Measurements from ENCODE around the gene PPP1R3C. TPM values are rescaled to one million over a fixed set of nuclear protein-coding genes. Genes with fewer than 3 reads are reported as not detected.

PPP1R3C gene
- total and polyA plus RNA-seq, 12 donors = 7.8 to 52.9 (median 14.6) TPM

- Histone ChIP-seq H3K9me3 (replicated peaks in 1 of 3) (no peaks in the 10 kb centered on the region), H3K27ac (no peak overlapping the region), H3K4me3 (no peak overlapping the region), H3K27me3 (no peaks in the 10 kb centered on the region), H3K4me1 (replicated peaks in 1 of 2) (peaks cover 0 to 11% of the 10 kb centered on the region in 2 donors), H3K36me3 (replicated peaks in 1 of 2) (no peaks in the 10 kb centered on the region)
- TF ChIP-seq, protein P1, sequence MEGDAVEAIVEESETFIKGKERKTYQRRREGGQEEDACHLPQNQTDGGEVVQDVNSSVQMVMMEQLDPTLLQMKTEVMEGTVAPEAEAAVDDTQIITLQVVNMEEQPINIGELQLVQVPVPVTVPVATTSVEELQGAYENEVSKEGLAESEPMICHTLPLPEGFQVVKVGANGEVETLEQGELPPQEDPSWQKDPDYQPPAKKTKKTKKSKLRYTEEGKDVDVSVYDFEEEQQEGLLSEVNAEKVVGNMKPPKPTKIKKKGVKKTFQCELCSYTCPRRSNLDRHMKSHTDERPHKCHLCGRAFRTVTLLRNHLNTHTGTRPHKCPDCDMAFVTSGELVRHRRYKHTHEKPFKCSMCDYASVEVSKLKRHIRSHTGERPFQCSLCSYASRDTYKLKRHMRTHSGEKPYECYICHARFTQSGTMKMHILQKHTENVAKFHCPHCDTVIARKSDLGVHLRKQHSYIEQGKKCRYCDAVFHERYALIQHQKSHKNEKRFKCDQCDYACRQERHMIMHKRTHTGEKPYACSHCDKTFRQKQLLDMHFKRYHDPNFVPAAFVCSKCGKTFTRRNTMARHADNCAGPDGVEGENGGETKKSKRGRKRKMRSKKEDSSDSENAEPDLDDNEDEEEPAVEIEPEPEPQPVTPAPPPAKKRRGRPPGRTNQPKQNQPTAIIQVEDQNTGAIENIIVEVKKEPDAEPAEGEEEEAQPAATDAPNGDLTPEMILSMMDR (IDR thresholded peaks at IDR 0.05) = no peak
- no peak for DNase-seq
- 89 to 98% (median 95%) methylated on average over 3 of the region's 3 CpGs for WGBS, 4 donors
- intact Hi-C loops (cut with DNase I) = no loop called here
These were observed 46.4 kb upstream of the PPP1R3C start for GRCh38 chr10:91679296-91679695.

DNA sequence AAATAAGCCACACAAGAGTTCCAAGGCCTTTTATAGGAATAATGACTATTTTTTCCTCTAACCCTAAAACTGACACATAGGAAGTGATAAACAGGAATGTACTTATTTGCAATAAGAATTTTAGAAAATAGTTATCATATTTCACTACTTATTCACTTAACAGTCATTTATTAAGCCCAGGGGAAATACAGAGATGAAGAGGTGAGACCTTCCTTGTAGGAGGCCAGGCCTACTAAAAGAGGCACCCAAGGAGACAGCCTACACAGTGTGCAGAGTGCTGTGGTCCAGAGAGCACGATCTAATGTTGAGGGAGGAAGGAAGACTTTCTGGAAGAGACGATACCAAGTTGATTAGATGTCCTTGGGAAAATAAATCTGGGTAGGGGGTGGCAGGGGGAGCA is 45.0 kb upstream of the PPP1R3C start:
- no peaks in the 10 kb centered on the region for H3K9me3 ChIP-seq (replicated peaks in 1 of 3)
- H3K36me3 ChIP-seq (replicated peaks in 1 of 2) = no peaks in the 10 kb centered on the region
- H3K4me3 ChIP-seq = no peak overlapping the region
- H3K27me3 ChIP-seq = no peaks in the 10 kb centered on the region
- no peak overlapping the region for H3K27ac ChIP-seq
- peaks cover 0 to 11% of the 10 kb centered on the region in 2 donors for H3K4me1 ChIP-seq (replicated peaks in 1 of 2)
- TF ChIP-seq, protein P1 (IDR thresholded peaks at IDR 0.05) = no peak
- TF ChIP-seq POLR2A (IDR thresholded peaks at IDR 0.05) = no peak
- 82 to 90% (median 87%) methylated on average over 2 of the region's 2 CpGs for WGBS, 4 donors
- DNase-seq = no peak
- intact Hi-C loops (cut with DNase I) = no loop called here

DNA sequence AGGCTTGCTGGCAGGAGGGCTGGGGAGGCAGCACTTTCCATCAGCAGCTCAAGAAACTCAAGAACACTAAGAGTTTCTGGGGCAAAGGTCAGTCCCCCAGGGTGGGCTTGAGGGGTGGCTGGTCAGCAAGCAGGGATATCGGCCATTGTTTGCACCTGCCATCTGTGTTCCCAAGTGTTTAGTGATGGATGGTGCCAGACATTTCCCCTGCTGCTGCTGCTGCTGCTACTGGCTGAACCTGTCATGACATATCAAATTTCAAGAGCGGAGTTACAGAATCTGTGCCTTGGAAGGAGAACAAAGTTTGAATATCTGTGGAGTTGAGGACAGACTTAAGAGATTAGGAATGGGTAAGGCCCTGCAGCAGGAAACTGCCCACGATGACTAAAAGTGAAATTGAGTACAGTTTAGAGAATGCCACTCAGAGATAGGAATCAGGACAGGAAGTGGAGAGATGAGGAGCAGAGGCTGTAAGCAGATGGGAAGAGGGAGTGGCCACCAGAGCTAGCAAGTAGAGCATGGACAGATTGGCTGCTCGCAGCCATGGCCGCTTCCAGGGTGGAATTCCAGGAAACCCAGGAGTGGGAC is 39.2 kb upstream of the PPP1R3C start:
- H3K4me3 ChIP-seq = no peak overlapping the region
- peak in 2 of 7 donors; percentile 14 to 20 for DNase-seq
- 28 to 51% (median 42%) methylated on average over 5 of the region's 5 CpGs for WGBS, 4 donors
- no peak overlapping the region for H3K27ac ChIP-seq
- H3K36me3 ChIP-seq (replicated peaks in 1 of 2) = no peaks in the 10 kb centered on the region
- no peak for TF ChIP-seq POLR2A (IDR thresholded peaks at IDR 0.05)
- TF ChIP-seq, protein P1 (IDR thresholded peaks at IDR 0.05) = no peak
- H3K4me1 ChIP-seq (replicated peaks in 1 of 2) = no peaks in the 10 kb centered on the region
- H3K9me3 ChIP-seq (replicated peaks in 1 of 3) = no peaks in the 10 kb centered on the region
- intact Hi-C loops (cut with DNase I) = no loop called here
- H3K27me3 ChIP-seq = no peaks in the 10 kb centered on the region

GRCh38 chr10:91668913-91669312 is 36.0 kb upstream of the PPP1R3C start:
- intact Hi-C loops (cut with DNase I) = no loop called here
- WGBS, 4 donors = 57 to 64% (median 63%) methylated on average over 3 of the region's 3 CpGs
- Histone ChIP-seq H3K9me3 (replicated peaks in 1 of 3) (no peaks in the 10 kb centered on the region), H3K36me3 (replicated peaks in 1 of 2) (no peaks in the 10 kb centered on the region), H3K27ac (no peak overlapping the region), H3K4me3 (no peak overlapping the region), H3K4me1 (replicated peaks in 1 of 2) (no peaks in the 10 kb centered on the region), H3K27me3 (no peaks in the 10 kb centered on the region)
- DNase-seq = no peak
- TF ChIP-seq, protein P1 (IDR thresholded peaks at IDR 0.05) = no peak
- no peak for TF ChIP-seq POLR2A (IDR thresholded peaks at IDR 0.05)

Data from adrenal gland (tissue), 12 donors.